SK-MEL-5 (cell line): ENCODE results near the gene ATP7B. TPM values are rescaled to one million over a fixed set of nuclear protein-coding genes. Genes with fewer than 3 reads are reported as not detected.

Experiments used
- DNase-seq: peaks from one replicate; pipeline ENCODE4 v3.0.0-alpha.2; 2016; ENCODE audit warnings: low read depth, low spot score
- in situ Hi-C: cut with HindIII; loops from 2 replicates; pipeline ENCODE4 v1.10.0; 2016; ENCODE audit warnings: low sequenced_read_pairs, high pct_unique_total_duplicates, low pct_unique_long_range_greater_than_20kb
- total RNA-seq: library from RNA; depleted of rRNA; stranded (reverse); fragments of >200 nt; shearing (Covaris generic); gene quantifications from 2 replicates; pipeline ENCODE4 v1.2.3, GENCODE V29; 2014

Gene ATP7B
- total RNA-seq, 1 experiment from 2014 or later, result 3.8 TPM

DNA sequence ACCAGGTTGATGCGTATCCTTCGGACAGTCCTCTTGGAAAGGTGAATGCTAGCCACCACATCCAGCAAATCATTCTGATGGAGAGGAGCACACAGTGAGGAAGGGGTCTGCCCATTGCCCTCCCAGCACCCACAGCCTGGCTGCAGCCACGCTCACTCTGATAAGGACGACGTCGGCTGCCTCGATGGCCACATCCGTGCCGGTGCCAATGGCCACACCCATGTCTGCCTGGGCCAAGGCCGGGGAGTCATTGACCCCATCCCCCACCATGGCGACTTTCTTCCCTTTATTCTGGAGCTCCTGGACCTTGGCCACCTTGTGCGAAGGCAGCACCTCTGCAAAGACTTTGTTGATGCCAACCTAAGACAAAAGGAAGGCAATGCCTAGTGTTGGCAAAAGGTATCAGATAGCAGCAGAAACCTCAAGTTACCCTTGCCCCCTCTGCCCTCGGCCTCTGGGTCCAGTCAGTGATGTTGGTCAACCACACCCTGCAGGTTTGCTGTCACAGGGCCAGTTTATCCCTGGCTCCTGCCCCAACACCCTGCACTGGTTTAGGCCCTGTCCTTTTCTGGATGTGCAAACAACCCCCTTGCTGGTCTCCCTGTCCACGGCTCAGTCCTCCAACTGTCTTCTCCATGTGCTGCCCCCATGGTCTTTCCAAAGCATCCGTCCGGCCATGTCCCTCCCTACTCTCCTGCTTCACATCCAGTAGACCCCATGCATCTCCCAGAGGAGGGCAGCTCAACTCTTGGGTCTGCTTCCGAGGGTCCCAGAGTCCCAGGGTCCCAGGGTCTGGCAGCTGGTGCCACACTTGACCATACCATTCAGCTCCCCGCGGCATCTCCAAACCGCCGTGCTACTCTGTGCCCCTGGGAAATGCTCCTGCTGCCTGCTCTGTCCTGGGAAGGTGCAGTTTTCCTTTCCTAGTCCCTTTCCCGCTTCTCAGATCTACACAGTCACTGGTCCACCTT is 73.6 kb downstream of the ATP7B start:
- DNase-seq, result no peak
- in situ Hi-C loops, result no loop called here

DNA sequence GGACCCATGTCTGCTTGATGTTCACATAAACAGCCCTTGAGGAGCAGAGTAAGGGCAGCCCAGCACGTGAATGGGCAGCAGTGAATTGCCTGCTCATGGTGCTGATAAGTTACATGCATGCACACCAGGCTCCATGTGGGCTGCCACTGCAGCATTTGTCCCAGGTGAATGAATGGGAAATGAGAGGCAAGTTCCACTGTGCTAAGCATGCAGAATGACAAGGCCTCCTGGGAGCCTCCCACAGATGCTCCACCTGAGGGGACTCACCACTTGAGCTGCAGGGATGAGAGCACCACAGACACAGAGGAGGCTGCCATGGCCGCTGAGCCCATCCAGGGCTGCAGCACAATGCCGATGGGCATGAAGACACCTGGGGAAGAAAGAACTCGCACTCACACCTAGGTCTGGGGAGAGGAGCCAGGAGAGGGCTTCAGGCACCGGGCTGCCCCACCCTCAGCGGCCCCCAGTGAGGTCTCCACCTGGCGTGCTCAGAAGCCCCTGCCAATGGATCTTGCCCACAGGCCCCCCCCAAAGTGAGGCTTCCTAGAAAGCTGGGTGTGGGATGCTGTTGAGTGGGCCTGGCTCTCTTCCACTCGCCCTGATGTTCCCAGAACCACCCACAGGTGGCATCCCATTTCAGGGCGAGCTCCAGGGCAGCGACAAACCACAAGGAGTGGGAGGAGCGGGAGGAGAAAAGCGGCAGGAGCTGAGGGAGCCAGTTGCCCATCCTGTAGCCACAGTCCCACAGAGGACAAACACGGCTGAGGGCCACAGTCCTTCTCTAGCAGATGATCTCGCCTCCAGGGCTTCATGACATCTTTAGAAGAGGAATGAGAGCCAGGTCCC is 75.7 kb downstream of the ATP7B start:
- peak; percentile 46 for DNase-seq
- in situ Hi-C loops, result no loop called here

DNA sequence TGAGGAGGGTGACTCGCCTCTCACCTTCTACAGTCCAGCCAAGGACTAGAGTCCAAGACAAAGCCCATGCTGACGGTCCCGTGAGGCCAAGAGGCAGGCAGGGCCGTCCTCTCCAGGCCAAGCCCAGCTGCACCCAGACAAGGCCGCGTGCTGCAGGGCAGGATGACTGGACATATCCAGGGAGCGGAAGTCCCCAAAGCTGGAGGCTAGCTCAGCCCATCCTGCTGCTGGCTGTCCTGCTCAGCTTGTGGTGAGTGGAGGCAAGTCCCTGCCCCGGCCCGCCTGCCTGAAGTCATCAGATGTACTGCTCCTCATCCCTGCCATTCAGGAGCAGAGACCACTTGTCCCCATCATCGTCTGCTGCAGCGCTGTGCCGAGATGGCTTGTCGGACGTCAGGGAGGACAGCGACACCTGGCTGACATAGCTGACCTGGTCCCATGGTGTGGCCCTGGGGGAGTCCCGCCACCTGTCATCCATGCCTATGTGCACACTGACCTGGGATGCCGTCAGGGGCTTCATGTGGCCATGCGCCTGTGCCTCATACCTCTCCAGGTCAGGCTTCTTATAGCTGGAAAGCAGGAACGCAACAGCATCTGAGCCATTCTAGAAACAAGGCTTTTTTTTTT is 76.7 kb downstream of the ATP7B start:
- DNase-seq, result no peak
- in situ Hi-C loops, result no loop called here

DNA sequence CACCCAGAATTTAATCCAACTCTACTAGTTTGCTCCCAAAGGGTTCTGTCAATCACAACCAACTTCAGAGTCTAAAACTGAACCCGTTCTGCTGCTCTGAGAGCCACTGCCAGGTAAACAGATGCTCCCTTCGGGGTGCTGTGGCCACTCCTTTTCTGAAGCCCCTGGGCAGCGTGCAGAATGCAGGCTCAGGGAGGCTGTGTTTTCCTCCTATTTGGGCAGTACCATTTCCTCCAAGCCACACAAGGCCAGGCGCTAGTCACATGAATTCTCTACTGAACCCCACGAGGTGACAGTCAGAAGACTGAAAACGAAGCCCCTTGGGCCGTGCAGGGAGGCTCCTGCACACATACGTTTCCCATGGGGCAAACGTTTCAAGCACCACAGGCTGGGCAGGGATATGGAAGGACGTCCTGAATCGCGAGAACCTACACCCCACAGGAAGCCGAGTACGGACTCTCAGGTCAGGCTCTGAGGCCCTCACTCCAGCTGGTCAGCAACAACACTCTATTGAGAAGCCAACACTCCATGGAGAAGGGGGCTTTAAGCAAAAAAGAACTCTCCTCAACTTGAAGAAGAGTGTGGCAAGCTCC is 77.7 kb downstream of the ATP7B start:
- DNase-seq, result no peak
- in situ Hi-C loops, result no loop called here

DNA sequence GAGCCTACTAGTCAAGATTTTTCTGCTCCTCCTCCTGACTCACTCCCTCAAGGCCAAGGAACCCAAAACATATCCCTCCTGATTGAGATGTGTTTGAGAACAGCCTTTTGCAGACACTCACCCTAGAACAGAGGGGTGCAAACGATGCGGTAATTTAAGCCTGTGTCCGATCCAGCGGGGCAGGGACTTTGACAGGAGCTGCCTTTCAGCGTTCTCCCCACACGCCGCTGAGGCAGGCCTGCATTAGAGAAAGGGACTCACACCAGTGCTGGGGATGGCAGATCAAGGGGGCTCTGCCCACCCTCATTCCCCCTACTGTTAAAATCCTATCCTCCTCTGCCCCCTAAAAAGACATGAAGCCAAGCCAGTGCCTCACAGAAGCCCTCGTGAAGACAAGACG is 79.0 kb downstream of the ATP7B start:
- DNase-seq, result no peak
- in situ Hi-C loops, result no loop called here

DNA sequence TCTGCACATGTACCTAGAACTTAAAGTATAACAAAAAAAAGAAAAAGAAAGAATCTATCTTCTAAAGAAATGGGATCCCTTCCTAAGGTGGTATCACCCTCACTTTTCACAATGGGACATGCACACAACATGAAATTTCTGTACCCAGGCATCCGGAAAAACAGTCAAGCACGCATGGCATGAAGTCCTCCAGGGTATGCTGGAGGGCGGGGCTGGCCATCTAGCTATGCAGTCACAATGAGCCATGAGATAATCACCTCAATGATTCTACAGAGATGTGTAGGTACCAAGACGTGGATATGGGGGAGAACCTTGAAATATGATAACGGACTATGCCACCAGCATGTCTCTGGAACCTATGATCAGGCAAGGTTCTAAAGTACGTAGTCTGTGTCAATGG is 79.6 kb downstream of the ATP7B start:
- in situ Hi-C loops, result no loop called here
- no peak for DNase-seq

DNA sequence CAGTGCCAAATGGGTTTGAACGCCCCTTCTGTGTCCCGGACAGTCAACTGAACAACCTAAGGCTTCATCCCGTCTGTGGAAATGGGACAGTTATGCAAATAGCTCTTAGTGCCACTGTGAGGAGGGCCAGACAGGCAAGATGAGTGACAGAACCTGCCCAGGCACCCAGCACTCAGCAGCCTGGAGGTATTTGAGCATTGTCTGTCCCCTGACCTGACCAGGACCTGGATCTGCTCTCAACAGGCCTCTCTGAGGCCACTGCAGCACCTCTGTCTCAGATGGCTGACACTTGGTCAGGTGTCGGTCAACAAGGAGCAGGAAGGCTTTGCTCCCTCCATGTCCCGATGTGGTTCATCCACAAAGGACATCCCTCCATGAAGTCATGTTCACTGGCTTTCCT is 81.6 kb downstream of the ATP7B start:
- in situ Hi-C loops, result no loop called here

DNA sequence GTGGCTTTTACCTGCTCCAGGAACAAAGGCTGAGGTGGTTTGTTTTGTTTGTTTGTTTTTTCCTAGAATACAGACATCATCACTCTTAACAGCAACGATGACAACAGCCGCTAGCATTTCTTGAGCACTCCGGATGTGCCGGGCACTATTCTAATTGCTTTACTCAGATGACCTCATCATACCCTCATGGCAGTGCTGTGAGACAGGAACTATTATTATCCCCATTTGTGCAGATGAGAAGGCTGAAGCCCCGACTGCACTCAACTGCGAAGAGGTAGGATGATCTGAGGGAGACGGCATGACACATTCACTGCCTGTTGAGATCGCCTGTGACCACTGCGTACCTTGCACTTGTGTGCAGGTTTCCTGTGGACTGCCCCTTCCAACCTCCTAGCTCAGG is 83.0 kb downstream of the ATP7B start:
- no peak for DNase-seq
- in situ Hi-C loops, result no loop called here

More for the DNA sequence above, 81.6 kb downstream of the ATP7B start:
- no peak for DNase-seq

DNA sequence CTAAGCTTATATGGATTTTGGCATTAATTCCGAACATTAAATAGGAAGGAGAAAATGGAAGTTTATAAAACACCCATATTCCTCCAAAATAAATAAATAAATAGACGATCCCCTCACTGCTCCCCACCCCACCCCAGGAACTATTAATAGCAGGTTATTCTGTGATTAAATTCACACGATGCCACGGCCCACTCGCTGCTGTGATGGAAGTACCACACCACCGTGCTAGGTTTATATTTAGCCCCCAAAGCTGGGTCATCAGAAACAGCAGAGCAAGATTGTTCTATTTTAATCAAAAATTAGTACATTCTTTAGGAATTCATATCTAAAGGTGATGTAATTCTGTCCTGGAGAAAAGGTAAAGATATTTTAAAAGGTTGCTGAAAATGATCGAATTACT is 84.1 kb downstream of the ATP7B start:
- in situ Hi-C loops, result no loop called here
- DNase-seq, result no peak

DNA sequence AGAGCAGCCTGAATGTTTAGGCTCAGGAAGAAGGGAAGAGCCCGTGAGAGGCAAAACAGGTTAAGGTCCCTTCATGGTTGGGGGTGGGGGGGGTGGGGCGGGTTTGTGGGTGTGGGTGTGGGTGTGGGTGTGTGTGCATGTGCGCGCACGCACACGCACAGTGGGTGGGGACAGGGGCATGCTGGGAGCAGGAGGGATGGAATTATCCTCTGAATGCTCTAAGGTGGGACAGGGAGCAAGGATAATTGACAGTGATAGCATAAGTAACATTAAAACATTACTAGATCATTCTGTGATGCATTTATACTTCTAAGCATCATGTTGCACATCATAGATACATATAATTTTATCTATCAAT is 84.7 kb downstream of the ATP7B start:
- in situ Hi-C loops, result no loop called here
- DNase-seq, result no peak

DNA sequence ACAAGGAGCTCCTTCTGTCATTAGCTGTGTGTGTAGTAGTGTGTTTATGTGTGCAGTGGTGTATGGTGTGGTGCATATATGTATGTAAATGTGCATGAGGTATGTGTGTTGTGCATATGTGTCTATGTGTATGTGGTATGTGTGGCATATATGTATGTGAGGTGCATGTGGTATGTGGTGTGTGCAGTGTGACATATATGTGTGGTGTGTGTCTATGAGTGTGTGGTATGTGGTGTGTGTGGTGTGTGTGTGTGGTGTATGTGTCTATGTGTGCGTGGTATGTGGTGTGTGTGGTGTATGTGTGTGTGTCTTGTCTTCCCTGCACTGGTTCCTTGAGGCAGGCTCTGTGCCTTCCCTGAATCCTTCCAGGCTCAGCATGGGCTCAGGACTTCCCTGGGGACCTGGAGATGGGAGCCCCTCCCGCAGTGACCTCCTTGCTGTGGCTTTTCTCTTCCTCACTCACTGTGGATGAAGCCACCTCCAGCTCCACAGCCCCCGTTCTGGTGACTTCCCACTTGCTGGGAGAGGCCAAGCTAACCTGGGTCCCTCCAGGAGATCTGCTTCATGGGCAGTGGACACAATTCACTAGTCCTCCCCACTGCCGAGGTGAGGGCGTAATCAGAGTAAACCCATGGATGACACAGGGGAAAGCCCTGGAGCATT is 85.3 kb downstream of the ATP7B start:
- in situ Hi-C loops, result no loop called here
- DNase-seq, result no peak

DNA sequence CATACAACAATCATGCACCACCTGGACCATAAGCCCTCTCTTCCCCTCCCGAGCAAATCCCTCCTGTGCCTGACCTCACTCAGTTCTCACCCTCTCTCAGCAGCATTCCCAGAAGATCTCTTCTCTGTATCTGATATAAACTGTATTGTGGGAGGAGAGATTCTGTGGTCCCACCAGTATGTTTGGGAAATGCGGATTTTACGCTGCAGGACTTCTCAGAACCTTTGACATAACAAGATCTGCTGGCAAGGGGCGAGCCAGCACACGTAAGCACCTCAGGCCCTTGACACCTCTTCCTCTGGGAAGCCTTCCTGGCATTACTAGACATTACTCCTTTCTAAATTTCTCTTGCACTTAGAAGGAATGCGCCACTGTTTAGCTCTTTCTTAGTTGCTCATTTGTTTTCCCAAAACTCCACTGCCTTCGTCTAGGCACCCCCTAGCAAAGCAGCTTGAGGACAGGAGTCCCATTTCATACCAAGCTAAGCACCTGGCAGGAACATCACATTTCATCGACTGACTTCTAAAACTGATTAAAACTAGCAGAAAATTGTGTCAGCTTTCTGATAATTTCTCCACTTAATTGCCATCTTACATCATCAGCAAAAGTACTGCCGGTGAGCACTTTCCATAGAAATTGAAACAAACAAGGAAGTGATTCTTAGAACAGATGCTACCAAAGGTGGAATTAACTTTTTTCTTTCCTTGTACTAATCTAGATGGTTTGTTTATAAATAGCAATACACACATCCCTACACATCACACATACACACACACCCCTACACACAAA is 86.3 kb downstream of the ATP7B start:
- no peak for DNase-seq
- in situ Hi-C loops, result no loop called here

DNA sequence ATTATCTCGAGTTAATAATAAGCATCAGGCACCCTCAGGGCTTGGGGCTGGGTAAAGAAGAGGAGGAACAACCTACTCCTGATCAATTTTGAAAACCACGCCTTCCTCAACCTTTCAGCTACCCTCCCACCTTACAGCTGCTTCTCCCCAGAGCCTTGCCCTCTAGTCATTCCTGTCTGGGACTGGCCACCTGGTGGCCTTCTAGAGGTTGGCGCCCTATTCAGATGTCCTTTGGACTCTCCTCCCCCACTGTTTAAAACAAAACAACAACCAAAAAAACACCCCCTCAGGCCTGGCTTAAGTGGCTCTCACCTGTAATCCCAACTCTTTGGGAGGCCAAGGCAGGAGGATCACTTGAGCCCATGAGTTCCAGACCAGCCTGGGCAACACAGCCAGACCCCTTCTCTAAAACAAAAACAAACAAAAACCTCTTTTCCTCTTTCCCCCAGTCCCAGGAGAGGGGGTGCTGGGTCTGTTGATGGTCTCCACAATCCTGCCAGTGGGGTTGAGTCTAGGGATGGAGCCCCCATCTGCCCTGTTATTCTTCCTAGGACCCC is 87.2 kb downstream of the ATP7B start:
- in situ Hi-C loops, result no loop called here
- DNase-seq, result peak; percentile 16

DNA sequence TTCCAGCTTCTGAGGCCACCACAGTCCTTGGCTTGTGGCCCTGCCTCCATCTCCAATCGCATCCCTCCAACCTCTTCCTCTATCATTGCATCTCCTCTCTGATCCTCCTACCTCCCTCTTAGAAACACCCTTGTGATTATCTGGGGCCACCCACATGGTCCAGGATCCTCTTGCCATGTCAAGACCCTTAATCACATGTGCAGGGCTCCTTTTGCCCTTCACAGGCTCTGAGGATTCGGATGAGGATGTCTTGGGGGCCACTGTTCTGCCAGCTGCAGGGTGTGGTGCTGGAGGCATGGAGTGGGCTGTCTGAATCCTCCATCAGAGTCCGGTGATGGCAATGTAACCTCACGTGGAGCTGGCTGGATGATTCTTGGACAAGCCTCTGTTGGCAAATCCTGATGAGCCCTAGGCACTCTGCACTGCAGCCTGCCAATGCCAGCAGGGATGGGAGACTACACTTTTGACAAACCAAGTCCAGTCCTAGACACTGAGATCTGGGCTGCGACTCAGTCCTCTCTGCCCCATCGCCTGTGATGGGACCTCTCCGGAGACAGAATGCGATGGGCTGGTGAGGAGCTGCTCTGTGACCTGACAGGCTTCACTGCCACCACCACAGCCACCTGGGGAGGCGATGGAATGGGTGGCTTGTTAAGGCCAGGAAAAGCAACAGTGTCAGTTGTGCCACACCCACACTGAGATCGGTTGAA is 88.3 kb downstream of the ATP7B start:
- no peak for DNase-seq

DNA sequence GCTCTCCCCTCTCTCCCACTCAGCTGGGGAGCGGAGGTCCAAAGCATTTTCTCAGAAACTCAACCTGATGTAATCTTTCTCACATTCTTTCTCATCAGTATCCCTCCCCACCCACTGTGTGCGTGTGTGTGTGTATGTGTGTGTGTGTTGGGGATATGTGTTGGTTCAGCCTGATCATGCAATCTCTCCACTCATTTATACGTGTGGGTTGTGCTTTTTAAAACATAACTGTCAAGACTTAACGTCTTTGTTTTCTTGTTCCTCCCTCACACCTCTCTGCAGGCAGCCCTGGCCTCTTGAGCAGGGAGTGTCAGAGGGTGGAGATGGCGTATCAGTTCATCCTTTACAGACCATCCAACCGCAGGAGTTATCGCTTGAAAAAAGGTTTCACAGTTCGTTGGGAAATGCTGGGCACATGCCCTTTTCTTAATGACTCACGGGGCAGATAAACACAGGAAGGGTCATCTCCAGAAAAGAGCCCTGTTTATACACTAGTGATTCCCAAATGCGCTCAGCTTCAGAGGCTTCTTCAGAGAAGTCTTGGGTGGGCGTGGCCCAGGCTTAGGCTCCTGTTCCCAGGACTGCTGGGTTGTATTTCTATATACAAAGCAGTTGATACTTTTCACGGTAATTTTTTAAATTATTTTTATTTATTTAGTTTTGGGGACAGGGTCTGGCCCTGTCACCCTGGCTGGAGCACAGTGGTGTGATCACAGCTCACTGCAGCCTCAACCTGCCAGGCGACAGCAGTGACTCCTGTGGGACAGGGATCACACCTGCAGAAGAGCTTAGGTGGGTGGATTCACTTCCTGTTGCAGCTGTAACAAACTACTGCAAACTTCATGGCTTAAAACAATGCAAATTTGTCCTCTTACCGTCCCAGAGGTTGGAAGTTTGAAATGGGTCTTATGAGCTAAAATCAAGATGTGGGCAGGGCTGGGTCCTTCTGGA is 89.2 kb downstream of the ATP7B start:
- DNase-seq, result peak; percentile 57
- in situ Hi-C loops, result no loop called here

More for the DNA sequence above, 88.3 kb downstream of the ATP7B start:
- in situ Hi-C loops, result no loop called here
